Globus pallidus (tissue), 1 donor: Measurements from ENCODE around the gene YARS2.

Experiments used
- DNase-seq: peaks from one replicate; pipeline ENCODE4 v3.0.0-alpha.2; 2015; ENCODE audit warnings: low spot score

YARS2 gene

GRCh38 chr12:32755654-32756475, at the start of gene YARS2:
Gene YARS2, minus strand, starts transcription at chr12:32755897. Its CDS starts 23 bp downstream, at chr12:32755874.
- DNase-seq = peak; percentile 97

DNA sequence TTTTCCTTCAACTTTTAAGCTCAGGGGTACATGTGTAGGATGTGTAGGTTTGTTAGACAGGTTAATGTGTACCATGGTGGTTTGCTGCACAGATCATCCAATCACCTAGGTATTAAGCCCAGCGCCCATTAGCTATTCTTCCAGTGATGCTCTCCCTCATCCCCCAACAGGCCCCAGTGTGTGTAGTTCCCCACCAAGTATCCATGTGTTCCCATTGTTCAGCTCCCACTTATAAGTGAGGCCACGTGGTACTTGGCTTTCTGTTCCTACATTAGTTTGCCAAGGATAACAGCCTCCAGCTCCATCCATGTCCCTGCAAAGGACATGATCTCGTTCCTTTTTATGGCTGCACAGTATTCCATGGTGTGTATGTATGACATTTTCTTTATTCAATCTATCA, 48.6 kb upstream of the YARS2 start:
- no peak for DNase-seq

GRCh38 chr12:32801269-32801980, 45.7 kb upstream of the YARS2 start:
- no peak for DNase-seq

DNA sequence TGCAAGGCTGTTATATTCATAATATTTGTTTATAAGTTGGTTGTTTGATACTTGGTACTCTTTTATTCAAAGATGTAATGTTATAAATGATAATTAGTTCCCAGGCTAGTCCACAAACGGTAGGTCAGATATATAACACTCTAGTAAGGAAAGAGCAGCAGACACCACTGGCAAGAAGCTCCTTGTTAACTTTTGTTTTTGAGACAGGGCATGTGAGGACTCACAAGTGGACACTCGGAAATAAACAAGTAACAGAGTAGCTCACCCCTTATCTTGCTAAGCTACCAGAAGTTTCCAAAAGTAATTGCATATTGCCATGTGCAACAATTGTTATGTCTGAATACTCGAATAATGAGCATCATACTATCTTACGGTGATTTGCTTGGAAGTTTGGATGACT, 38.6 kb upstream of the YARS2 start:
- DNase-seq = no peak

- DNase-seq = no peak
These were observed 34.2 kb upstream of the YARS2 start for GRCh38 chr12:32789916-32790315.

DNA sequence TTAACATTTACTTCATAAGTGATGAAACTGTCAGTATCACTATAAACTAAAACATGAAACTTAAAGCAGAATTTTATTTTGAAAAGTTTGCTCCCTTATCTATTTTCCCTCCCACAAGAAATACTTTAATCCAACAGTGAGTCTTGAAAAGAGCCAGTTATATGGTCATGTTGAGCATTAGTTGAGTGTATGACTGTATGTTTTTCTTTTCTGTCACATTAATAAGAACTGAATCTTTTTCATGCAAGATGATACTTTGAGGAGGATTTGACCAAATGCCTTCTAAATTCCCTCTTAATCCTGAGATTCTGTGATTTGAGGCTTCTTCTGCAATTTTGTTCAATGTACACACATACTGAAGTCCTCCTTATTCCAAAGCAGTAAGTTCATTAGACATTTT, 33.7 kb upstream of the YARS2 start:
- DNase-seq = no peak

DNA sequence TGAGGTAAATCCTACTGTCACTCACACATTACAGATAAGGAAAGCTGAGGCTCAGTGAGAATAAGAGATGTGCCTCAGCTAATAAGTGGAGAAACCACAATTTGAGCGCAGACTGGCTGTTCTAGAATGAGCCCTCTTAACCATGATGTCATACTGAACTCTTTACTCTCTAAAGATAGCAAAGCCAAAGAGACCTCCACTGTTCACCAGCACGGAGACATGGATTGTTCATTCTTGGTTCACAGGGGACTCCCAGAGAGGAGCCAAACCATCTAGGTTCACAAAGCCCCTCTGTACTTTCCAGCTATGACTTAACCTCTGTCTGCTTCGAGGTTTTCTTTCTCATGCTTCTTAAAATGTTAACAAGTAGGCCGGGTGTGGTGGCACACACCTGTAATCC, 32.7 kb upstream of the YARS2 start:
- DNase-seq = no peak

GRCh38 chr12:32785557-32785956, 29.9 kb upstream of the YARS2 start:
- no peak for DNase-seq

DNA sequence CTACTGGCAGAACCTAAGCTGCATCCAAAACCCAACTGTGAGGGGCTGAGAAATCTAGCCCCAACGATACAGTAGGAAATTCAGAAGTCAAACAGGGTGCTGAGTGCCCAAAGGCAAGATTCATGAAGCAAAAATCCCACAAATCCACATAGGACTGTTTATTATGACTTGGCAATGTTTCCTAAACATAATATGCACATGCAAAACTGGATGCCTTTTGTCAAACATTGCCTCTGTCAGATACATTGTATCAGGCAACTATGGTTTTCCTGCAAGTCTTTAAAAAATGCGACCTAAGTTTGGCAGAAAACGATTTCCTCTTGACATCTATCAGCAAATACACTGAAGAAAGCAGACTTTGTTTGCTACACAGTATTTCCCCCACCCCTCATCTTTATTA, 27.3 kb upstream of the YARS2 start:
- DNase-seq = no peak

- DNase-seq = no peak
These were observed 24.4 kb upstream of the YARS2 start for GRCh38 chr12:32780071-32780470.

GRCh38 chr12:32777691-32778175, 22.0 kb upstream of the YARS2 start:
- no peak for DNase-seq

DNA sequence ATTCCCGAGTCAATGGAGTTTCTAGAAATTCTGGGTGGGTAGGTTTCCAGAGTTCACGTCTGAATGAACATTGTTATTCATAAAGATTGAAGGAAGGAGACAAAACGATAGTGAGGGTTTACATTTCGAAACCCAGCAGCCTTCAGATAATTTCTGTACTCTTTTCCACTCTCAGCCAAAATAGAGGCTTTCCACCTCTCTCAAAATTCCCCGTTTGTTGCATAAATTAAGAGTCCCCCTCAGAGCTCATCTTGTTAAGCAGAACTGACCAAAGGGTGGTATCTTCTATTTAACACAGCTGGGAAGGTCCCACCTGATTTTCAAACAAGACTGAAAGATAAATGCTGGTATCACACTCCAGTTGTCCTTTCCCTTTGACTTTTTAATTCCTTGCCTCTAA, 21.5 kb upstream of the YARS2 start:
- no peak for DNase-seq

DNA sequence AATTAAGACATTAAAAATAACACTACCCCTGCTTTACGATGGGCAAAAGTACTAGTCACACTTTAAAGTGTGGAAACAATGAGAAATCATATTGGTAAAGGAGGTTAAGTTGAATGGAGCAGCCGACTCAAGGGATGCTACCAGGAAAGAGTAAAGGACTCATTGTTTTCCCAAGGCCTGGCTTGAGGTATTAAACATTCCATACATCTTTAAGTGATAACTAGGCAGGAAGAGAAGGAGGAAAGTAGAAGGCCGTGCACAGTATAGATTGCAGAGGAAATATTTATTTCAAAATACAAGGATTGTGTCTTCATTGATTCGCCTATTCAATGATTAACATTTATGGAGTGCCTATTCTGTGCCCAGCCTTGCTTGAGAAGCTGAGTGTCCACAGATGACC, 20.6 kb upstream of the YARS2 start:
- DNase-seq = no peak

DNA sequence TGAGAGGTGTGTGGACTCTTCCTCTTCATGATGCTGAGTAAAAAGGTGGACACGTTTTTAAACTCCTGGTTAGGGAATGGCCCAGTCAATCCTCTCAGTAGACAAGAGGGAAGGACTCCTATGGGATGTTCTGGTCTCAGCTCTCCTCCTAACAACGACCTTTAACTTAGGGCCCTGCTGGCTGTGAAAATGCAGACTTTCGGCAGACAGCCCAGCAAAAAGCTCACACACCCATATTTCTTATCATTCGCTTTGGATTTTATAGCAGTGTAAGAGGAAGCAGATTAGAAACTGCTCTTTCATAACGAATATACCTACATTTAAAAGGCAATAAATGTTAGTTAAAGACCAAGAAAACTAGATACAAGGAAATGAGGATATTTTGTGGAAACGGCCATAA, 18.0 kb upstream of the YARS2 start:
- DNase-seq = no peak

GRCh38 chr12:32770141-32770540, 14.4 kb upstream of the YARS2 start:
- no peak for DNase-seq

DNA sequence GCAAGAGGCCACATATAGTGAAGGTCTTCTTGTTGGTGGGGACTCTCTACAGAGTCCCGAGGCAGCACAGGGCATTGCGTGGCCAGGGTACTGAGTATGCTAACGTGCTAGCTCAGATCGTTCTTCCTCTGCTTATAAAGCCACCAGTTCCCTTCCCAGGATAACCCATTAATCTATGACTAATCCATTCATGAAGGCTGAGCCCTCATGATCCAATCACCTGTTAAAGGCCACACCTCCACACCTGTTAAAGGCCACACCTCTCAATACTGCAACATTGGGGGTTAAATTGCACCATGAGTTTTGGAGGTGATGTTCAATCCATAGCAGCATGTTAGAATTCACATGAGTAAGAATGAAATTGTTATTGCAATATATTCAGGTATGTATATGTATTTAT, 12.8 kb upstream of the YARS2 start:
- DNase-seq = no peak

GRCh38 chr12:32765906-32766305, 10.2 kb upstream of the YARS2 start:
- no peak for DNase-seq

DNA sequence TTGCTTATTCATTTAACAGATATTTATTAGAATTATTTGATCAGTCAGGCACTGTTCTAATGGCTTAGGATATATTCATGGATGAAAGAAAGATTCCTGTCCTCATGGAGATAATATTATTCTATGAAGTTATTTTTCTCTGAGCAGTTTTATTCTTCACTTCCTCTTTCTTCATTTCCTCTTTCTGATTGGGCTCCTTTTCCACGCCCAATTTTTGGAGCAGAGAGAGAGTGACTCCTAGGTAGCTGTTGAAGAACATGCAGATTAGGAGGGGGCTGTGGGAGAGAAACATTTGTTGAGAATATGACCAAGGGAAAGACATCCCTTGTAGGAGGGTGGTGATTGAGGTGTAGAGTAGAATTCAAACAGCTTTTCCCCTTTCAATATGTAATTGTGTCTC, 6.0 kb upstream of the YARS2 start:
- DNase-seq = no peak

- no peak for DNase-seq
These were observed 1.5 kb upstream of the YARS2 start for GRCh38 chr12:32757157-32757556.

GRCh38 chr12:32756476-32757066, 874 bp upstream of the YARS2 start:
- no peak for DNase-seq

- peak; percentile 55 for DNase-seq
These were observed 545 bp downstream of the YARS2 start for GRCh38 chr12:32755051-32755653.

DNA sequence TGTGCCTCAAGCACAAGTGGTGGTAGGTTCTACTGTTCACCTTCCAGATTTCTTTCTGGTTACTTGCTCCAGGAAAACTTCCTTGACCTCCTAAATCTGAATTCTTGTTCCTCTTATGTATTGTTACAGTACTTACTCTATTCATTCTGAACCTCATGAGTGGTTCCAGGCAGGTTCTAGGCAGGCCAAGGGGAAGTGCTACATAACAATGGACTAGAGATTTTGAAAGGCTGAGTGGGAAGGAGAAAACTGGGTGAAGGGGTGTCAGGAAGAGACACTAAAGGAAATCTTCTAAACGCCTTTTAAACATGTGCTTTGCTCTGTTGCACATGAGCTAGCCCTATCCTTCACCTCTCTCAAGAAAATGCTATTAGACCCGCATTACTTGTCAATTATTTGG, 1.6 kb downstream of the YARS2 start:
- no peak for DNase-seq

DNA sequence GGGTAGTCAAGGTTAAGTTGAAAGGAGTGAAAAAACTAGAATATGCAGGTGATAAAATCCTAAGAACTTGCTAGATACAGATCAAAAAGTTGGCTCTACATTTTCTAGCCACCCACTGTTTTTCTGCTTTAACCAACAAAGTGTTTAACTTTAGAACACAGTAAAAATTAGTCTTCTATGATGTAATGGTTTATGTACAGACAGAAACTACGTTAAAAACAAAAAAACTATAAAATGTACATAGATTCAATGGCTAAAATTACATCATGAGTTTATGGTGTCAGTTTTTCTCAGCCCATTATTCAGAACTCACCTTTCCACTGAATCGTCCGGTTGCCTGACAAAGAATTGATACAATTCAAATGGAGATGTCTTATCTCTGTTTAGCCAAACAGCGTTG, 2.1 kb downstream of the YARS2 start:
- DNase-seq = no peak
